Measurements from ENCODE around the gene S100A4. TPM values are rescaled to one million over a fixed set of nuclear protein-coding genes. Genes with fewer than 3 reads are reported as not detected.

S100A4 gene
- 18.1 and 19.9 TPM in 2 replicates for total RNA-seq

GRCh38 chr1:153545067-153546055, at the start of gene S100A4:
Gene S100A4 (minus strand): TSS chr1:153545806. CDS start chr1:153544794, 1,012 bp downstream.

GRCh38 chr1:153565529-153566374, 20.1 kb upstream of the S100A4 start, which contains the start of gene S100A2:
Gene S100A2 (minus strand): TSS chr1:153565844. CDS start chr1:153563877, 1,967 bp downstream.

GRCh38 chr1:153548722-153549688, 3.4 kb upstream of the S100A4 start, which contains the start of gene S100A3:
Gene S100A3 (minus strand): TSS chr1:153549258. CDS start chr1:153548485, 773 bp downstream.

GRCh38 chr1:153540394-153541361, 4.9 kb downstream of the S100A4 start, which contains the start of gene S100A5:
Gene S100A5 (minus strand): TSS chr1:153540934. CDS start chr1:153540191, 743 bp downstream.

GRCh38 chr1:153535242-153536011, 10.2 kb downstream of the S100A4 start, which contains the start of gene S100A6:
Gene S100A6 (minus strand): TSS chr1:153535991. CDS start chr1:153535339, 652 bp downstream.

Other genes starting within 250 kb of the S100A4 start
- not detected in 2 replicates for gene PGLYRP3, start 232.9 kb downstream of the S100A4 start, total RNA-seq
- not detected in 2 replicates for gene PGLYRP4, start 197.0 kb downstream of the S100A4 start, total RNA-seq
- gene S100A9, start 188.0 kb downstream of the S100A4 start, total RNA-seq = not detected in 2 replicates
- gene S100A12, start 170.2 kb downstream of the S100A4 start, total RNA-seq = not detected in 2 replicates
- gene S100A8, start 154.7 kb downstream of the S100A4 start, total RNA-seq = not detected in 2 replicates
- gene S100A7A, start 129.3 kb downstream of the S100A4 start, total RNA-seq = not detected in 2 replicates
- not detected in 2 replicates for gene S100A7, start 85.2 kb downstream of the S100A4 start, total RNA-seq
- 478 and 706 TPM in 2 replicates for gene S100A6, start 9.8 kb downstream of the S100A4 start, total RNA-seq
- gene S100A5, start 4.9 kb downstream of the S100A4 start, total RNA-seq = 0.17 TPM in 1 of 2 replicates, not detected in the other
- 0.26 and 1.3 TPM in 2 replicates for gene S100A3, start 3.5 kb upstream of the S100A4 start, total RNA-seq
- 0.86 and 0.98 TPM in 2 replicates for gene S100A2, start 20.0 kb upstream of the S100A4 start, total RNA-seq
- gene S100A16, start 67.3 kb upstream of the S100A4 start, total RNA-seq = 456 and 493 TPM in 2 replicates
- 0.43 TPM in 1 of 2 replicates, not detected in the other for gene S100A14, start 70.5 kb upstream of the S100A4 start, total RNA-seq
- gene S100A13, start 81.7 kb upstream of the S100A4 start, total RNA-seq = 161 and 182 TPM in 2 replicates
- not detected in 2 replicates for gene S100A1, start 82.6 kb upstream of the S100A4 start, total RNA-seq
- 23.4 and 30.3 TPM in 2 replicates for gene CHTOP, start 88.3 kb upstream of the S100A4 start, total RNA-seq
- 56.7 and 68.2 TPM in 2 replicates for gene SNAPIN, start 112.9 kb upstream of the S100A4 start, total RNA-seq
- gene ILF2, start 125.2 kb upstream of the S100A4 start, total RNA-seq = 169 and 218 TPM in 2 replicates
- 20.4 and 32.7 TPM in 2 replicates for gene NPR1, start 132.9 kb upstream of the S100A4 start, total RNA-seq
- 15.0 and 18.9 TPM in 2 replicates for gene INTS3, start 182.2 kb upstream of the S100A4 start, total RNA-seq
- gene SLC27A3, start 229.6 kb upstream of the S100A4 start, total RNA-seq = 41.2 and 59.6 TPM in 2 replicates